Breast epithelium (tissue), 4 donors: Measurements from ENCODE around the gene LRRIQ1. TPM values are rescaled to one million over a fixed set of nuclear protein-coding genes. Genes with fewer than 3 reads are reported as not detected.
"Not testable (repeated sequence)": the region's sequence is repeated elsewhere in the genome, so short reads cannot be mapped to it uniquely, and the experiment has no call there.

ENCODE experiments used
- DNase-seq, 2 donors: peaks; one replicate each; pipeline ENCODE4 v3.0.0-alpha.2; 2019; ENCODE audit warnings: low spot score in 2 of 2
- H3K27ac ChIP-seq, 2 donors: fragments of 200-600 bp; sonication (generic) in 1 of 2; one replicate each; pipeline ENCODE4 v1.5.1; 2016 to 2019; ENCODE audit warnings: mild to moderate bottlenecking in 1 of 2
- H3K27me3 ChIP-seq, 2 donors: fragments of 200-600 bp; sonication (generic) in 1 of 2; one replicate each; pipeline versions ENCODE4 v1.5.1 to v1.6.0; 2017 to 2019; ENCODE audit warnings: control low read depth in 1 of 2, mild to moderate bottlenecking in 1 of 2
- H3K36me3 ChIP-seq: fragments of 200-600 bp; one replicate; pipeline ENCODE4 v1.5.1; 2019
- H3K4me1 ChIP-seq, 2 donors: fragments of 200-600 bp; sonication (generic); one replicate each; pipeline ENCODE4 v1.5.1; 2016 to 2019; ENCODE audit warnings: control low read depth in 1 of 2
- H3K4me3 ChIP-seq, 3 donors: fragments of 200-600 bp; sonication (generic); 1 replicate in 2 of 3; 2 replicates in 1 of 3; pipeline ENCODE4 v1.5.1; 2016 to 2019; ENCODE audit warnings: mild to moderate bottlenecking in 3 of 3, moderate library complexity in 2 of 3
- H3K9me3 ChIP-seq, 2 donors: fragments of 200-600 bp; sonication (generic) in 1 of 2; one replicate each; pipeline ENCODE4 v1.5.1; 2016 to 2019; ENCODE audit warnings: control low read depth in 1 of 2
- POLR2A ChIP-seq: fragments of 450-650 bp; IDR thresholded peaks from one replicate; pipeline ENCODE4 v1.6.1; 2016; ENCODE audit warnings: antibody characterized with exemption, mild to moderate bottlenecking, moderate library complexity
- POLR2AphosphoS5 ChIP-seq, 3 donors: sonication (generic); formaldehyde crosslinking; IDR thresholded peaks; one replicate each; pipeline ENCODE4 v1.6.1; 2017; ENCODE audit warnings: antibody characterized with exemption in 3 of 3
- intact Hi-C: fragments of 100-400 bp; cut with DNase I; formaldehyde crosslinking; loops from one replicate; pipeline ENCODE4 v1.15.1; 2023; ENCODE audit warnings: low total_unique reads
- total RNA-seq, 3 donors: library from RNA; depleted of rRNA; stranded (reverse); fragments of >200 nt; gene quantifications; one replicate each; pipeline ENCODE4 v1.1.0, GENCODE V29; 2016
- TF ChIP-seq, protein P1 (sequence below), 3 donors: fragments of 450-650 bp; IDR thresholded peaks; one replicate each; pipeline ENCODE4 v1.5.1; 2016 to 2017; ENCODE audit warnings: antibody characterized with exemption in 3 of 3, mild to moderate bottlenecking in 3 of 3, moderate library complexity in 3 of 3

LRRIQ1 gene
- total RNA-seq, 3 donors from 2014 or later = 0.16 to 1.5 (median 0.66) TPM

GRCh38 chr12:85182699-85183098, 146.5 kb downstream of the LRRIQ1 start:
- no peak overlapping the region for H3K27ac ChIP-seq
- no peak for DNase-seq
- H3K27me3 ChIP-seq = no peaks in the 10 kb centered on the region
- H3K4me1 ChIP-seq = no peaks in the 10 kb centered on the region
- H3K4me3 ChIP-seq = no peak overlapping the region
- no peak for TF ChIP-seq POLR2AphosphoS5 (IDR thresholded peaks at IDR 0.05)
- no peak for TF ChIP-seq POLR2A
- TF ChIP-seq, protein P1, sequence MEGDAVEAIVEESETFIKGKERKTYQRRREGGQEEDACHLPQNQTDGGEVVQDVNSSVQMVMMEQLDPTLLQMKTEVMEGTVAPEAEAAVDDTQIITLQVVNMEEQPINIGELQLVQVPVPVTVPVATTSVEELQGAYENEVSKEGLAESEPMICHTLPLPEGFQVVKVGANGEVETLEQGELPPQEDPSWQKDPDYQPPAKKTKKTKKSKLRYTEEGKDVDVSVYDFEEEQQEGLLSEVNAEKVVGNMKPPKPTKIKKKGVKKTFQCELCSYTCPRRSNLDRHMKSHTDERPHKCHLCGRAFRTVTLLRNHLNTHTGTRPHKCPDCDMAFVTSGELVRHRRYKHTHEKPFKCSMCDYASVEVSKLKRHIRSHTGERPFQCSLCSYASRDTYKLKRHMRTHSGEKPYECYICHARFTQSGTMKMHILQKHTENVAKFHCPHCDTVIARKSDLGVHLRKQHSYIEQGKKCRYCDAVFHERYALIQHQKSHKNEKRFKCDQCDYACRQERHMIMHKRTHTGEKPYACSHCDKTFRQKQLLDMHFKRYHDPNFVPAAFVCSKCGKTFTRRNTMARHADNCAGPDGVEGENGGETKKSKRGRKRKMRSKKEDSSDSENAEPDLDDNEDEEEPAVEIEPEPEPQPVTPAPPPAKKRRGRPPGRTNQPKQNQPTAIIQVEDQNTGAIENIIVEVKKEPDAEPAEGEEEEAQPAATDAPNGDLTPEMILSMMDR (IDR thresholded peaks at IDR 0.05) = no peak
- H3K9me3 ChIP-seq = no peaks in the 10 kb centered on the region
- no peaks in the 10 kb centered on the region for H3K36me3 ChIP-seq
- intact Hi-C loops = no loop called here

GRCh38 chr12:85183855-85184254, 147.7 kb downstream of the LRRIQ1 start:
- intact Hi-C loops = no loop called here

DNA sequence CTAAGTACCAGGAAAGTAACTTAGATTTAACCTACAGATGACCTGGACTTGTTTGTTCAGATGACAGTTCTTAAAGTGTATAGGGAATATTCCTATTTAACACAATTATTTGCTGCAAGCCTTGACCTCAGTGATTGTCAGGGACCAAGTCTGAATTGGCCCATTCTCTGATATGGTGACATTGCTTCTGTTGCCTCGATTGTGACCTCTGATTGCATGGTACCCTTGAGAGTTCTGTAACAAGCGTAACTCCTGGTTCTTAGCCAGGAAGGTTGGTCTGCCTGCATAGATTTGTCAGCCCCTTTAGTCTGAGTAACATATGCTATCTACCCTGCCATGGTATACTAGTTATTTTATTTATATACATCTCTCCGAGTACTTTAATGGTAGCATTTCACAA, 150.1 kb downstream of the LRRIQ1 start:
- Histone ChIP-seq H3K27ac (no peak overlapping the region), H3K27me3 (no peaks in the 10 kb centered on the region), H3K4me3 (no peak overlapping the region), H3K4me1 (no peaks in the 10 kb centered on the region), H3K36me3 (no peaks in the 10 kb centered on the region), H3K9me3 (no peaks in the 10 kb centered on the region)
- intact Hi-C loops = no loop called here
- TF ChIP-seq, protein P1 (IDR thresholded peaks at IDR 0.05) = no peak
- no peak for TF ChIP-seq POLR2A
- TF ChIP-seq POLR2AphosphoS5 (IDR thresholded peaks at IDR 0.05) = no peak
- DNase-seq = no peak

More at GRCh38 chr12:85183855-85184254, 147.7 kb downstream of the LRRIQ1 start:
- no peaks in the 10 kb centered on the region for H3K27me3 ChIP-seq
- H3K4me1 ChIP-seq = no peaks in the 10 kb centered on the region
- H3K9me3 ChIP-seq = no peaks in the 10 kb centered on the region
- H3K27ac ChIP-seq = no peak overlapping the region
- H3K36me3 ChIP-seq = no peaks in the 10 kb centered on the region
- no peak for DNase-seq
- no peak overlapping the region for H3K4me3 ChIP-seq
- no peak for TF ChIP-seq POLR2AphosphoS5 (IDR thresholded peaks at IDR 0.05)
- TF ChIP-seq, protein P1 (IDR thresholded peaks at IDR 0.05) = no peak
- no peak for TF ChIP-seq POLR2A

GRCh38 chr12:85188619-85189018, 152.5 kb downstream of the LRRIQ1 start:
- TF ChIP-seq POLR2A (no peak), POLR2AphosphoS5 (IDR thresholded peaks at IDR 0.05) (no peak)
- TF ChIP-seq, protein P1 (IDR thresholded peaks at IDR 0.05) = no peak
- Histone ChIP-seq H3K27me3 (no peaks in the 10 kb centered on the region), H3K9me3 (no peaks in the 10 kb centered on the region), H3K4me1 (no peaks in the 10 kb centered on the region), H3K27ac (no peak overlapping the region), H3K36me3 (no peaks in the 10 kb centered on the region), H3K4me3 (no peak overlapping the region)
- DNase-seq = no peak
- intact Hi-C loops = no loop called here

GRCh38 chr12:85190728-85191127, 154.6 kb downstream of the LRRIQ1 start:
- TF ChIP-seq POLR2A (no peak), POLR2AphosphoS5 (IDR thresholded peaks at IDR 0.05) (no peak)
- TF ChIP-seq, protein P1 (IDR thresholded peaks at IDR 0.05) = no peak
- Histone ChIP-seq H3K27me3 (no peaks in the 10 kb centered on the region), H3K36me3 (no peaks in the 10 kb centered on the region), H3K9me3 (no peaks in the 10 kb centered on the region), H3K4me1 (no peaks in the 10 kb centered on the region), H3K4me3 (no peak overlapping the region), H3K27ac (no peak overlapping the region)
- no peak for DNase-seq
- intact Hi-C loops = no loop called here

- H3K4me1 ChIP-seq, H3K27ac ChIP-seq, H3K4me3 ChIP-seq, H3K36me3 ChIP-seq, DNase-seq, H3K27me3 ChIP-seq: not testable (repeated sequence)
- H3K9me3 ChIP-seq = peaks cover 8 to 13% of the 10 kb centered on the region in 2 donors
- intact Hi-C loops = loop anchor here (5.0 kb wide), 1 partner anchor 198 kb away; no protein-coding TSS in a partner anchor
These were observed 167.7 kb downstream of the LRRIQ1 start for GRCh38 chr12:85203809-85204208.
